Esophagus squamous epithelium (tissue), 5 donors: ENCODE data around the gene SORL1. TPM values are rescaled to one million over a fixed set of nuclear protein-coding genes. Genes with fewer than 3 reads are reported as not detected.

Experiments used
- DNase-seq: peaks from one replicate; lab custom pipeline; 2025; lab: John Stamatoyannopoulos, UW
- H3K27ac ChIP-seq, 4 donors: fragments of 200-600 bp; sonication (generic); one replicate each; pipeline ENCODE4 v1.5.1; 2016 to 2019; ENCODE audit warnings: mild to moderate bottlenecking in 1 of 4
- H3K27me3 ChIP-seq, 4 donors: fragments of 200-600 bp; sonication (generic); 1 replicate in 3 of 4; 2 replicates in 1 of 4; pipeline versions ENCODE4 v1.5.1 to v1.6.0; 2017 to 2021; ENCODE audit warnings: antibody characterized with exemption in 1 of 4
- H3K36me3 ChIP-seq, 3 donors: fragments of 200-600 bp; sonication (generic); one replicate each; pipeline ENCODE4 v1.5.1; 2016 to 2019
- H3K4me1 ChIP-seq, 3 donors: fragments of 200-600 bp; sonication (generic); one replicate each; pipeline ENCODE4 v1.5.1; 2017 to 2019
- H3K4me3 ChIP-seq, 4 donors: fragments of 200-600 bp; sonication (generic); 1 replicate in 3 of 4; 2 replicates in 1 of 4; pipeline ENCODE4 v1.5.1; 2016 to 2019; ENCODE audit warnings: mild to moderate bottlenecking in 2 of 4, moderate library complexity in 1 of 4
- H3K9me3 ChIP-seq, 3 donors: fragments of 200-600 bp; sonication (generic); one replicate each; pipeline ENCODE4 v1.5.1; 2016 to 2019
- POLR2A ChIP-seq, 4 donors: fragments of 450-650 bp; IDR thresholded peaks; one replicate each; pipeline ENCODE4 v1.6.1; 2017; ENCODE audit warnings: antibody characterized with exemption in 4 of 4, mild to moderate bottlenecking in 4 of 4, moderate library complexity in 3 of 4
- WGBS, 2 donors: methylation state at CpG; one replicate each; pipeline ENCODE4 v1.1.5; 2018; 5-methylcytosine and 5-hydroxymethylcytosine counted together
- intact Hi-C: fragments of 100-400 bp; cut with DNase I; formaldehyde crosslinking; loops from one replicate; pipeline ENCODE4 v1.15.0; 2022
- total RNA-seq, 4 donors: library from RNA; depleted of rRNA; stranded (reverse); fragments of >200 nt; gene quantifications; one replicate each; pipeline ENCODE4 v1.1.0, GENCODE V29; 2016
- TF ChIP-seq, protein P1 (sequence below), 6 experiments: fragments of 450-650 bp in 4 of 6; fragments of 200-600 bp in 2 of 6; sonication (generic) in 2 of 6; IDR thresholded peaks; one replicate each; pipeline ENCODE4 v1.5.1; 2016 to 2019; ENCODE audit warnings: antibody characterized with exemption in 6 of 6, mild to moderate bottlenecking in 4 of 6, moderate library complexity in 4 of 6
- donor health status: DM: yes; HTN: yes; CAD: no.

SORL1 gene
- total RNA-seq, 4 donors from 2014 or later: 6.8 to 19.9 (median 16.3) TPM

GRCh38 chr11:121444526-121444925, 7.6 kb upstream of the SORL1 start:
- Histone ChIP-seq H3K27ac (peak overlapping the region in 1 of 4 donors; percentile 17), H3K9me3 (no peaks in the 10 kb centered on the region), H3K4me1 (peaks cover 9 to 100% (median 12%) of the 10 kb centered on the region in 3 donors), H3K36me3 (no peaks in the 10 kb centered on the region), H3K4me3 (no peak overlapping the region), H3K27me3 (no peaks in the 10 kb centered on the region)
- intact Hi-C loops: no loop called here
- no peak for DNase-seq
- TF ChIP-seq, protein P1, sequence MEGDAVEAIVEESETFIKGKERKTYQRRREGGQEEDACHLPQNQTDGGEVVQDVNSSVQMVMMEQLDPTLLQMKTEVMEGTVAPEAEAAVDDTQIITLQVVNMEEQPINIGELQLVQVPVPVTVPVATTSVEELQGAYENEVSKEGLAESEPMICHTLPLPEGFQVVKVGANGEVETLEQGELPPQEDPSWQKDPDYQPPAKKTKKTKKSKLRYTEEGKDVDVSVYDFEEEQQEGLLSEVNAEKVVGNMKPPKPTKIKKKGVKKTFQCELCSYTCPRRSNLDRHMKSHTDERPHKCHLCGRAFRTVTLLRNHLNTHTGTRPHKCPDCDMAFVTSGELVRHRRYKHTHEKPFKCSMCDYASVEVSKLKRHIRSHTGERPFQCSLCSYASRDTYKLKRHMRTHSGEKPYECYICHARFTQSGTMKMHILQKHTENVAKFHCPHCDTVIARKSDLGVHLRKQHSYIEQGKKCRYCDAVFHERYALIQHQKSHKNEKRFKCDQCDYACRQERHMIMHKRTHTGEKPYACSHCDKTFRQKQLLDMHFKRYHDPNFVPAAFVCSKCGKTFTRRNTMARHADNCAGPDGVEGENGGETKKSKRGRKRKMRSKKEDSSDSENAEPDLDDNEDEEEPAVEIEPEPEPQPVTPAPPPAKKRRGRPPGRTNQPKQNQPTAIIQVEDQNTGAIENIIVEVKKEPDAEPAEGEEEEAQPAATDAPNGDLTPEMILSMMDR (IDR thresholded peaks at IDR 0.05): no peak
- TF ChIP-seq POLR2A (IDR thresholded peaks at IDR 0.05): no peak
- 46 to 56% methylated on average over 3 of the region's 3 CpGs for WGBS, 2 donors

DNA sequence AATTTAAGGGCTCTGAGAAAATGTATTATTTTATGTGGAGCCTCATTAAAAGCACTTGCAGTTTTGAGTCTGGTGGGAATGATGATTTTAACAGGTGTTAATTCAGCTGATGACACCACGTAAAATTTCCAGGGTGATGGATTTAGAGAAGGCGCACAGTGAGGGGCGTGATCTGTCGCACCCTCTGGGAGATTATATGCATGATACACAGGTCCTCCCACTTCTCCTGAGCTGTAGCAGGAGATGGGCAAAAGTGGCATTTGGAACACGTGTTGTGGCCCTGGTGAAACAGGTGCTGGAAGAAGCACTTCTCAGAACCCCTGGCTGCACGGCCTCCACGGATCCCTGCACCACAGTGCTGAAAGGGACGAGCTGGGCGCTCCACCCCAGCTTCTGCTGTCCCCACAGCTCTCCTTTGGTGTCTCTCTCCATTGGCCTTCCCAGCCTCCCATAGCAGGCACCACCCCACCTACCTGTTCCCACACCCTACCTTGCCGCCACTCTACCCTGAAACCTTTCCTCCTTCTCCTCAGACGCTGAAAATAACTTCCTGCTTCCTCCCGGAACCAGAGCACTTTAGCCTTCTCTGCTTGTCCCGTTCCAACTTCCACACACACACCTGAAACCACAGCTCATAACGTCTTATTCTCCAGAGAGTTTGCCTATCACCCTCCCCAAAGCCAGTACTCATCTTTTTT, 6.9 kb upstream of the SORL1 start:
- Histone ChIP-seq H3K27me3 (no peaks in the 10 kb centered on the region), H3K27ac (peak overlapping the region in 2 of 4 donors; percentile 34 to 38), H3K4me1 (peaks cover 9 to 100% (median 12%) of the 10 kb centered on the region in 3 donors), H3K4me3 (no peak overlapping the region), H3K9me3 (no peaks in the 10 kb centered on the region), H3K36me3 (no peaks in the 10 kb centered on the region)
- intact Hi-C loops: no loop called here
- 78 to 80% methylated on average over 14 of the region's 14 CpGs for WGBS, 2 donors
- TF ChIP-seq, protein P1 (IDR thresholded peaks at IDR 0.05): no peak
- TF ChIP-seq POLR2A (IDR thresholded peaks at IDR 0.05): no peak
- DNase-seq: no peak

GRCh38 chr11:121446752-121447156, 5.4 kb upstream of the SORL1 start:
- no peaks in the 10 kb centered on the region for H3K36me3 ChIP-seq
- no peak for DNase-seq
- peak overlapping the region in 1 of 4 donors; percentile 42 for H3K27ac ChIP-seq
- peaks cover 18 to 100% (median 19%) of the 10 kb centered on the region in 3 donors for H3K4me1 ChIP-seq
- no peak overlapping the region for H3K4me3 ChIP-seq
- H3K9me3 ChIP-seq: no peaks in the 10 kb centered on the region
- WGBS, 2 donors: 44 to 53% methylated on average over 4 of the region's 4 CpGs
- TF ChIP-seq, protein P1 (IDR thresholded peaks at IDR 0.05): no peak
- no peak for TF ChIP-seq POLR2A (IDR thresholded peaks at IDR 0.05)
- intact Hi-C loops: no loop called here
- peaks cover 0 to 10% (median 0%) of the 10 kb centered on the region in 4 donors for H3K27me3 ChIP-seq

DNA sequence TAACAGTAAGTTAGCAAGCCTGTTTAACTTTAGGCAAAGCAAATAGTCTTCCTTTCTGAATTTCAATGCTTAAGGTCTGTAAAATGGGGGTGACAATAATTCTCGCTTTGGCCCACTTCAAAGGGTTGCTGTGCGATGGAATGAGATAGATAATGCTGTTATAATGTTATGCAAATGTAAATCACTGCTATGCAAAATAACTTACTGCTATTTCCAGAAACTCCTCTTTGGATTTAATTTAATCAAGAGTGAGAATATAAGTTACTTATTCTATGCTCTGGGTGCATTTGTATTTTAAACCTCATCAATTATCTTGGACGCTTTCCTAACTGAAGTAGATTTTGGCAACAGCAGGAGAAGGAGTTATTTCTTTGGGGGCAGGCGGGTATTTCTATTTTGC, 4.1 kb upstream of the SORL1 start:
- Histone ChIP-seq H3K4me3 (no peak overlapping the region), H3K36me3 (no peaks in the 10 kb centered on the region), H3K27me3 (peaks cover 0 to 15% (median 0%) of the 10 kb centered on the region in 4 donors), H3K27ac (peak overlapping the region in 1 of 4 donors; percentile 42), H3K4me1 (peaks cover 18 to 98% (median 18%) of the 10 kb centered on the region in 3 donors), H3K9me3 (no peaks in the 10 kb centered on the region)
- no peak for DNase-seq
- intact Hi-C loops: no loop called here
- TF ChIP-seq, protein P1 (IDR thresholded peaks at IDR 0.05): no peak
- TF ChIP-seq POLR2A (IDR thresholded peaks at IDR 0.05): no peak
- WGBS, 2 donors: 89 to 96% methylated on average over 4 of the region's 4 CpGs

DNA sequence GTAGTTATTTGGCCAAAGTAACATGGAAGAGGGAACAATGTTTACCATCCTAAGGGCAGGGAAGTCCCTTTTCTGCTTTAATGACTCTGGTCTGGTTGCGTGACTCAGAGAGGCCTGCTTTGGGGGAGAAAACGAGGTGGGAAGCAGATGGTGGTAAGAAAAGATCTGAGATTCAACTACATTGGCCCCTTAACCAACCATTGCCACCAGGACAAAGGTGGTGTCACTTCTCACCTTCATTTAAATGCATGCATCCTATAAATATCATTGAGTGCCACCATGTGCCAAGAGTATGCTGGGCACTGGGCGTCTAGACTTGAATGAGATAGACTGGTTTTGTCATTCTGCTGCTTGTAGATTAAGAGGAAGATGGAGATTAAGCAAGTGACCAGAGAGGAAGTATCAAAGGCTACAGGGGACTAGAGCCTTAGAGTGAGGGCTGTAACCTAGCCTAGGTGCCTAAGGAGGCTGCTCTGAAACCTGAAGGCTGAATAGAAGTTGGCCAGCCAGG, 3.6 kb upstream of the SORL1 start:
- intact Hi-C loops: no loop called here
- 47 to 71% methylated on average over 3 of the region's 3 CpGs for WGBS, 2 donors
- no peak for DNase-seq
- Histone ChIP-seq H3K27ac (peak overlapping the region in 1 of 4 donors; percentile 34), H3K27me3 (peaks cover 0 to 15% (median 0%) of the 10 kb centered on the region in 4 donors), H3K36me3 (no peaks in the 10 kb centered on the region), H3K9me3 (no peaks in the 10 kb centered on the region), H3K4me1 (peaks cover 14 to 98% (median 15%) of the 10 kb centered on the region in 3 donors), H3K4me3 (no peak overlapping the region)
- no peak for TF ChIP-seq POLR2A (IDR thresholded peaks at IDR 0.05)
- TF ChIP-seq, protein P1 (IDR thresholded peaks at IDR 0.05): no peak
